DMS79 (cell line): Measurements from ENCODE around the gene BAZ1A.
"Not testable (repeated sequence)": the region's sequence is repeated elsewhere in the genome, so short reads cannot be mapped to it uniquely, and the experiment has no call there.

Experiments used
- DNase-seq: peaks from one replicate; lab custom pipeline; 2025; lab: John Stamatoyannopoulos, UW

The BAZ1A gene

DNA sequence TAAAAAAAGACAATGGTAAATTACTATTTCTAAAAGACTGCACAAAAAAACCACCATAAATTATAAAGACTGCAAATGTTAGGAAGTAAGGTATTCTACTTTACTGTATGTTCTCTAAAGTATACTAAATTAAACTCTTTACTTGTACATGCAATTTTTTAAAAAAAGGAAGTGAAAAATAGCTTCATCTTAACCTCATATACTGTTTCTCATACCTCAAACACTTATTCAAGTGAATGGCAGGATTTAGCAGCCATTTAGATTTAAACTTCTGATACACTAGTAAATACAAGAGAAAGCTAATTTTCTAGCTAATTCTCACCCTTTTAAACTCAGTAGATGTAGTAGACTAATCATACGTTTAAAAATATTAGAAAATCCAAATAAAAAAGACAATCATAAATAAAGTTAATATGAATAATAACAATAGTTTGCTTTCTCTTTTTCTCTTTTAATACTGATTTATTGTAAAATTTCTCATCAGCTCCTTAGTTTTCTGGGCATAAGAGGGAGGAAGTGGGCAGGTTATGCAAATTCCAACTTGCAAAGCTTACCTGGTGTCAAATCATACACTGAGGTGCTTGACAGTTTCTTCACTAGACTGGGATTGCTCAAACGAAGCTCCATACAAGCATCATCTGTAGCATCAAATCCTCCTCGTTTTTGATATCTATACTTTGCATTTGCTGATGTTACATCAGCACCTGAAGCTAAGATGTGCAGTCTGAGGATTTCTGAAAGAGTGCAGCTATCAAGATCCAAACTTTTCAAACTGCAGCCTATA is 89.7 kb downstream of the BAZ1A start:
- no peak for DNase-seq

- no peak for DNase-seq
These were observed 93.1 kb downstream of the BAZ1A start for GRCh38 chr14:34782031-34782430.

DNA sequence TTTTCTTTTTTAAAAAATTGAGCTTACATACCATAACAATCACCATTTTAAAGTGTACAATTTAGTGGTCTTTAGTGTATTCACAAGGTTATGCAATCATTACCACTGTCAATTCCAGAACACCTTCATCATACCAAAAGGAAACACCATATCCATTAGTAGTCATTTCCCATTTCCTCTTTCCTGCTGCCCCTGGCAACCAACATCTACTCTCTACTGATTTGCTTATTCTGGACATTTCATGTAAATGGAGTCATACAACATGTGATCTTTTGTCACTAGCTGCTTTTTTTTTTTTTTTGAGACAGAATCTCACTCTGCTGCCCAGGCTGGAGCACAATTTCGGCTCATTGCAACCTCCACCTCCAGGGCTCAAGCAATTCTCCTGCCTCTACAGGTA is 93.9 kb downstream of the BAZ1A start:
- no peak for DNase-seq

DNA sequence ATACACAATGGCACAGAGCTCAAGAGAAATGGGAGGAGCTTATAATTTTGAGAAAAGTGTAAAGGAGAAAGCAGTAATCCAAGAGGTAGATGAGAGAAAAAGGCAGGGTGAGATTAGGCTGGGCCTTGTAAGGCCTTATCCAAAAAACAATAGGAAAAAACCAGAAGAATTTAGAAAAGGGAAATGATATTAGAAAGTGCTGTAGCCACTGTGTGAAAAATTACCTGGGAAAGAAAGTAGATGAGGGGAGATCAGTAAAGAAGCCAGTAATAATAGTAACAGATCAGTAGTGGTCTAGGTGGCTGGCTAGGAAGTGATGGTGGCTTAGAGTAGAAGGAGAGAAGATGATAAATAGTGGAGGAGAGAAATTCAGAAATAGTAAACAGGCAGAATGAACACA is 94.5 kb downstream of the BAZ1A start:
- DNase-seq: no peak

DNA sequence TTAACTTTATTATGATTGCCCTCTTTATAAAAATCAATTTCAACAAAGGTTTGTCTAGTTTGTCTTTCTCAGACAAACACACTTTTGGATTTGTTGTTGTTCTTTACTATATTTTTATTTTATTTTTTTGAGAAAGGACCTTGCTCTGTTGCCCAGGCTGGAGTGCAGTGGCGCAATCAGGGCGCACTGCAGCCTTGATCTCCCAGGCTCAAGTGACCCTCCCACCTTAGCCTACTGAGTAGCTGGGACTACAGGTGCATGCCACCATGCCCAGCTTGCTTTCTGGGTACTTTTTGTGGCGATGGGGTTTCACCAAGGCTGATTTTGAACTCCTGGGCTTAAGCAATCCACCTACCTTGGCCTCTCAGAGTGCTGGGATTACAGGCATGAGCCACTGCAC is 96.4 kb downstream of the BAZ1A start:
- DNase-seq: no peak

DNA sequence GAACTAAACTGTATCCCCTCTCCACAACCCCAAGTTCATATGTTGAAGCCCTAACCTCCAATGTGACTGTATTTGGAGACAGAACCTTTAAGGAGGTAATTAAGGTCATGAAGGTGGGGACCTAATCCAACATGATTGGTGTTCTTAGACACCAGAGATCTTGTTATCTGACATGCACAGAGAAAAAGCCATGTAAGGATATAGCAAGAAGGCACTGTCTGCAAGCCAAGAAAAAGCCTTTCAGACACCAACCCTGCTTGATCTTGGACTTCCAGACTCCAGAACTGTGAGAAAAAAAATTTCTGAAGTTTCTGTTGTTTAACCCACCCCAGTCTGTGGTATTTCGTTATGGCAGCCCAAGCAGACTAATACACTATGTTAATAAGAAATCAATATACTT is 98.5 kb downstream of the BAZ1A start:
- DNase-seq: no peak

DNA sequence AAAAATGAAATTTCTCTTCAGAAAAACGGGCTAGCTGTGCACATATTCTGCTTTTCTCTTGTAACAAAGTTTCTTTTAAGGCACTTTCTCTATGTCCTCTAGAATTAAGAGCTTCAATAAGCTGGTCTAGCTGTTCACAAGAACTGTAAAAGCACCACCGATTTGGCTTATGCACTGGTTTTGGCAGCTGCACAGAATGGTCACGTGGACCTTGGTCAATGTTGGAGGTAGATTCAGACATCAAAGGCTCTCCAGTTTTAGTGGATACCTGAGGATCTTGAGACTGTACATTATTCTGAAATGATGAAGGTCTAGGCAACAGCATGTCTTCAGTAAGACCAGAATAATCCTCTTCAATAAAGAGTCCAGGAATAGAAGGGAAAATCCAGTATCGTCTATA is 99.2 kb downstream of the BAZ1A start:
- no peak for DNase-seq

DNA sequence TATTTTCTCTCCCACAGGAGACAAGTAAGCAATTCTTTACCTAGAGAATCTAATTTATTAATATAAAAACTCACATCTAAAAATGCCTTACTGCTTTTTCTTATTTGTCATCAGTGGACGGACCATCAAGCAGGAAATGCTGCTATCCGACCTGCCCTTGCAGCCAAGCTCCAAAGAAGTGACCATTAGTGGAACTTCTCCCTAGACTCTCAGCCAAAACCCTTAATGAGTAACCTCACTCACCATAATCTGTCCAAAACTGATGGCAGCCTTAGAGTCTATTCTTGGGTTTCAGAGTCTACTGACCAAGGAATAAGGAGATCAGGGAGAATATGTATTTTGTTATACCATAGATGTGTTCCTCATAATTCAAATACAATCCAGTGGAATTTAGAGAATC is 99.8 kb downstream of the BAZ1A start:
- DNase-seq: no peak

- DNase-seq: no peak
These were observed 104.3 kb downstream of the BAZ1A start for GRCh38 chr14:34770901-34771300.

- no peak for DNase-seq
These were observed 108.6 kb downstream of the BAZ1A start for GRCh38 chr14:34766606-34767005.

DNA sequence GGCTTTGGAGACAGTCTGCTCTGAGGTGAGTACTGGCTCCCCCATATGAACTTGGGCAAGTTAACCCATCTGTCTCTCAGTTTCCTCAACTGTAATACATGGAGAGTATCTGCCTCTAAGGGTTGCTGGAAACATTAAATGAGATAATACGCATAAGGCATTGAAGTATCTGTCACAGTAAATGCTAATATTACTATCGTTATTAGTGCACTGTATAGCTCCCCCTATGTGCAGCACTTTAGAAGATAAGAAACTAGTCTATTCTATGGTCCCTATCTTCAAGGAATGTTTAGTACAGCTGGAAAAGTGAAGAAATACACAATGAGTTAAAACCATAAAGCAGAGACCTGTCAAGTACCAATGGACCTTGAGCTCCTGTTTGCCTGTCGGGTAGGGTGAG is 109.1 kb downstream of the BAZ1A start:
- no peak for DNase-seq

DNA sequence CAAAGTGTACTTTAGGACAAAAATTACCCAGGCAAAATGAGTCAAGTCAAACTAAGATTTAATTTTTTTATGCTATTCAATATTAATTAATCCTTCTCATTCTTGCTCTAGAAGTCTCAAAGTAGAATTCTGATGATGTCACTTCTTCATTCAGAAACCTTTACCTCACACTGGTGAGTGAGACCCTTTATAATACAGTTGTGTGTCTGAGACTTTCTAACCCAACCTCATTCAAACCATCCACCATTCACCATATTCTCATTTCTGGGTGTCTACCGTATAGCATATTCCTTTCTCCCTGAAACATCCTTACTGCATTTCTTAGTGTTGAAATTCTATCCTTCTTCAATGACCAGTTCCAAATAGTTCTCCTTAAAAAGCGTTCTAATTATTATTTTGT is 119.9 kb downstream of the BAZ1A start:
- no peak for DNase-seq

GRCh38 chr14:34754687-34755086 is 120.5 kb downstream of the BAZ1A start:
- DNase-seq: no peak

DNA sequence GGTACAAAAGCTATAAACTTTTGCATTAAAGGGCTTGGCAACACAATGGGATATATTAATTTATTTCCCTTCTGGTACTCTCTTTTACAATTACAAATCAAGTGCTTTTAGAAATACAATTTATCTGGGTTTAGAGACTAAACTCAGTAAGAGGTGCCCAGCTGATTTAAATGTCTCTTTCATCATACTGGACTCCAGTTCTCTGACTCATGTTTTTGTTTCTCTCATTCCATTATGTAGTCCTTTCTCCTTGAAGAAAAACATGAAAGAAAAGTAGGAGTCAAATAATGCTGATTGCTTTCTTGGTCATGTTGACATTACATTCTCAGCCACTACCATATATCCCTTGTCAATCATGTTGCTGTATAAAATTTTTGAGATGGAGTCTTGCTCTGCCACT is 124.5 kb downstream of the BAZ1A start:
- no peak for DNase-seq

- DNase-seq: no peak
These were observed 124.9 kb downstream of the BAZ1A start for GRCh38 chr14:34750233-34750632.

DNA sequence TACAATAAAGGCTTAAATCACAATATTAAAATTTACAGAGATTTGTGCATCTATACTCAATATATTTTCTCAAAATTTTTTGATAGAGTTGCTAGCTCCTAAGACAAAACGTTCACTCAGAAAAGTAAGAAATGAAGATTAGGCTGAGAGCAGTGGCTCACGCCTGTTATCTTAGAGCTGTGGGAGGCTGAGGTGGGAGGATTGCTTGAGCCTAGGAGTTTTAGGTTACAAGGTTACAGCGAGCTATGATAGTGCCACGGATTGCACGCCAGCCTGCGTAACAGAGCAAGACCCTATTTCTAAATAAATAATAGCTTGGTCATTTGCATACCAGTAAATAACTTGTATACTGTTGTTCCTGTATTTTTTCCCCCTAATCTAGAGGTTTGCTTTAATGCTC is 125.8 kb downstream of the BAZ1A start:
- DNase-seq: no peak

GRCh38 chr14:34742270-34743115 is 132.7 kb downstream of the BAZ1A start:
- DNase-seq: no peak

DNA sequence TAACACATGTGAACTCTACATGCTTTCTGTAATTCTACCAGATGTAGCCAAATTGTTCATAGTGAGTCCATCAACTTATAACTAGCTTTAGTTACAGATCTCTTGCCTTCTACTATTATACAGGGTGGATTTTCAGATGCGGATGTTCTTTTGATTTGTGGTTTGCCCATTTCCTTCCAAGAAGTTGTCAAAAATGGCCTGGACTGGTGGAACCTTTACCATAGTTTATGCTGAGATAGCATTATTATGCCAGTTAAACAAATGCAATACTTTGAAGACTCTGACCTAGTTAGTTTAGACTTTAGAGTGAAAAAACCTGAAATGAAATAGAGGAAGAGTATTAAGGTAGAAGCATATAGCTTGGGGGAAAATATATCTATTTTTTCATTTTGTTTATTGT is 133.3 kb downstream of the BAZ1A start:
- no peak for DNase-seq

DNA sequence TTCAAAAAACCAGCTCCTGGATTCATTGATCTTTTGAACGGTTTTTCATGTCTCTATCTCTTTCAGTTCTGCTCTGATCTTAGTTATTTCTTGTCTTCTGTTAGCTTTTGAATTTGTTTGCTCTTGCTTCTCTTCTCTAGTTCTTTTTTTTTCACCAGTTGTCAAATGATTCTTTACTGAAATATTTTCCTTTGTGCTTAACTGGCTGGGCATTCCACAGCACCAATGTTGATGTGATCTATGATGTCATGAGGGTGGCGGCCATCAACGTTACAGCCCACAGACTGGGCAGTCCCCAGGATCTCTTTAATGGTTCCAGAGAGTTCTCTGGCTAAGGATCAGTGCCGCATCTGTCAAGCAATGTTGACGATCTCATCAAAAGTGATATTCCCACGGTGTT is 135.0 kb downstream of the BAZ1A start:
- DNase-seq: not testable (repeated sequence)

GRCh38 chr14:34737079-34737478 is 138.1 kb downstream of the BAZ1A start:
- not testable (repeated sequence) for DNase-seq

DNA sequence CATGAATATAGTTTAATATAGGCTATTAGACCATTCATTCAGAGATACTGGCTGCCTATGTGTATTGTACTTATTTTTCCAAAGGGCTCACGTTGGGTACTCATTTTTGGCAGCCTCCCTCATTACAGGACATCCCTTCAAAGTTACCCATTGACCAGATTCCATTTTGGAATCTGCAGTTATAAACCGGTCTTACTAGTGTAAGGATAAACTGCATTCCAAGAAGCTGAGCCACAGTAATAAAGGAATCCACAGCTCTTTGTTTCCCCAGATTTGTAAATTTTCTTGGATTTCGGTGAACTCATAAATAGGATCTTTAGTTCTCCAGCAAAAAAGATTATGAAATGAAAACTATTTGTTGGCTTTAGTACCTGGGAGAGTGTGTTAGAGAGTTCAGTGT is 141.9 kb downstream of the BAZ1A start:
- no peak for DNase-seq

DNA sequence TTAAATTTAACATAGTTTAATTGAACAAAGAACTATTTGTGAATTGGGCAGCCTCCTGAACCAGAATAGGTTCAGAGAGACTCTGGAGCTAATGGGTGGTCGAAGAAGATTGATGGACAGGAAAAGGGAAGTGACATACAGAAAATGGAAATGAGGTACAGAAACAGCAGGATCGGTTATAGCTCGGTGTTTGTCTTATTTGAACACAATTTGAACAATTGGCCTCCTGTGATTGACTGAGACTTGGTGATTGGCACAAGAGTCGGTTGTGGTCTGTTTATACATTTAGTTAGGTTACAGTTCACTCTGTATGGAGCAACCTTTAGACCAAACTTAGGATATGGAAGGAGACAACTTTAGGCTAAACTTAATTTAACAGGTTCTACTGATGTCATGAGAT is 142.4 kb downstream of the BAZ1A start:
- DNase-seq: no peak

GRCh38 chr14:34723867-34724266 is 151.3 kb downstream of the BAZ1A start:
- DNase-seq: no peak
